ACC112 (cell line): ENCODE results near the gene GPX5.

Experiments used
- H2AFZ ChIP-seq: fragments of 200-600 bp; sonication (generic); one replicate; pipeline ENCODE4 v1.6.0; 2017; ENCODE audit warnings: antibody characterized with exemption, low read length; ENCODE audit not compliant: unreplicated experiment
- H3K27ac ChIP-seq: fragments of 200-600 bp; sonication (generic); 2 replicates; pipeline ENCODE4 v1.5.1; 2014; ENCODE audit warnings: low read depth, mild to moderate bottlenecking, antibody characterized with exemption, low read length, moderate library complexity
- H3K27me3 ChIP-seq: fragments of 200-600 bp; sonication (generic); 2 replicates; pipeline ENCODE4 v1.6.1; 2014; ENCODE audit warnings: mild to moderate bottlenecking, antibody characterized with exemption, low read length, moderate library complexity, mixed read lengths; ENCODE audit not compliant: insufficient read depth
- H3K36me3 ChIP-seq: fragments of 200-600 bp; sonication (generic); 2 replicates; pipeline ENCODE4 v1.6.1; 2016; ENCODE audit warnings: mild to moderate bottlenecking, antibody characterized with exemption, low read length, moderate library complexity, mixed read lengths; ENCODE audit not compliant: insufficient read depth
- H3K4me1 ChIP-seq: fragments of 200-600 bp; sonication (generic); one replicate; pipeline ENCODE4 v1.6.1; 2016; ENCODE audit warnings: low read length, mixed read lengths; ENCODE audit not compliant: insufficient read depth, unreplicated experiment, control insufficient read depth
- H3K4me3 ChIP-seq: fragments of 200-600 bp; sonication (generic); 2 replicates; pipeline ENCODE4 v1.5.1; 2014; ENCODE audit warnings: mild to moderate bottlenecking, low read depth, low read length
- H3K79me2 ChIP-seq: fragments of 200-600 bp; sonication (generic); one replicate; pipeline ENCODE4 v1.6.0; 2016; ENCODE audit warnings: low read length; ENCODE audit not compliant: control insufficient read depth, unreplicated experiment, insufficient read depth

GPX5 gene

DNA sequence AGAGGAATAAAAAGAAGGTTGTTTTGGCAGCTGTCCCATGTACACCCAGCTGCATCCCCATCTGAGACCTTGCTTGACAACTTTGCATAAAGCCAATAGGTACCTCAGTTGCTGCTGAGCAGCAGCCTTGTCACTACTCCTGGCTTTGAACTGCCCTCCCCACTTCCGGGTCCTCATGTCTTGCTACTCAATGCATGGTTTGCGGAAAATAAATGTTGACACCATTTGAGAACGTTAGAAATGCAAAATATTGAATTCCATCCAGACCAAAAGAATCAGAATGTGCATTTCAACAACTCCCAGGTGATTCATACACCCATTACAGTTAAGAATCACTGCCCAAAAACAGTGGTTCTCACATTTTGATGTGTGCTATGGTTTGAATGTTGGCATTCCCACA lies 32.9 kb downstream of the GPX5 start:
- no peaks in the 10 kb centered on the region for H3K36me3 ChIP-seq
- no peaks in the 10 kb centered on the region for H3K79me2 ChIP-seq
- no peaks in the 10 kb centered on the region for H3K4me1 ChIP-seq
- no peak overlapping the region for H3K4me3 ChIP-seq
- no peak overlapping the region for H2AFZ ChIP-seq
- H3K27me3 ChIP-seq, result peaks cover 80% of the 10 kb centered on the region
- H3K27ac ChIP-seq, result no peak overlapping the region

DNA sequence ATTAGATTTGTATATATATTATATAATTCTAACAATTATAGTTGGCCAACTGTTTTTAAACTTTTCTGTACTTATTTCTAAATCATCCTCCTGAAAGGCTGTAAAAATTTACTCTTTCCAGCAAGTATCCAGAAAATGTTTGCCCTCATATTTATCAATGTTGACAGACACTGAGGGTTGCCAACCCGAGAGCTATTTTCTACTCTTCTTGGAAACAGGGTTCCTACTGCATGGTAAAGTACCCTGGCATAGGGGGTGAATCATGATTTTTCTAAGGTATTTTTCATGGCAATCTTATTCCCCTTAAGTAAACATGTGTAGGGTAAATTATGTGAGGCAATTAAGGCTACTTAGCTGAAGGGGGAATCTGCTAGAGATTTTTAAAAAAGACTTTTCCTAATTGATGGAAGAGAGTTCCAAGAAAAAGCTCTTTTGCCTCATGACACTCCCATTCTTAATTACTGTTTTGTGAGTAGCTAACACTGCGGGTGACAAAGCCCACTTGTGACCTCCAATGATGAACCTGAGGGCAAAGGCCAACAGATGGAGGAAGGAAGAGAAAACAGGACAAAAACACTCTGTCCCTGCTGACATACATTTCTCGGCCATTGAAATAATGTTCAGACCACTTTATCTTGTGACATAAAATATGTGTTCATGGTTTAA lies 37.9 kb downstream of the GPX5 start:
- no peak overlapping the region for H3K4me3 ChIP-seq
- no peak overlapping the region for H2AFZ ChIP-seq
- H3K4me1 ChIP-seq, result no peaks in the 10 kb centered on the region
- H3K27me3 ChIP-seq, result peaks cover 84% of the 10 kb centered on the region
- no peaks in the 10 kb centered on the region for H3K36me3 ChIP-seq
- H3K27ac ChIP-seq, result no peak overlapping the region
- no peaks in the 10 kb centered on the region for H3K79me2 ChIP-seq

DNA sequence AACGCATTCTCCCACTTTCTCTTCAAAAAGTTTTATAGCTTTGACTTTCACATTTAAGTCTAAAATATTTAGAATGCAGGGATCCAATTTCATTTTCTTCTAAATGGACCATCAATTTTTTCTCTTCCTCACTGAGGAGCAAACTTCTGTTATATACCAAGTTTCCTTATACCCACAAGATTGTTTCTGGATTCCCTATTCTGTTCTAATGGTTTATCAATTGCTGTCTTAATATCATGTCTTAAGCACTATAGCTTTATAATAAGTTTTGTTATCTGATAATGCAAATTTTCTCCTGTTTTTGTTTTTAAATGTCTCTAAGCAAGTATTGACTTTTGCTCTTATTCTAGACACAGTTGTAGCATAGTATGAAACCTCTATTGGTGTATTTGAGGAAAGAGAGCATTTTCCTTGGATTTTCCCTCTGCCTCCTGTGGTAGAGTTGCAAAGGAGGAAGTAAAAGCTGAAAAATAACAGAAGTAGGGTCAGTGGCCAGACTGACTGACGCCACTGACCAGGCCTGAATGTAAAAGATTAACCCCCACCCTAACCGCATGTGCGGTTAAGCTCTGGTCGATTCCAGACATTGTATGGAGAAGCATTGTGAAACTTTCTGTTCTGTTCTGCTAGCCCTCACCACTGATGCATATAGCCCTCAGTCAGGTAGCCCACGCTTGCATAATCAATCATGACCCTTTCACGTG lies 40.3 kb downstream of the GPX5 start:
- Histone ChIP-seq H3K27ac (no peak overlapping the region), H3K27me3 (peaks cover 84% of the 10 kb centered on the region), H2AFZ (no peak overlapping the region), H3K36me3 (no peaks in the 10 kb centered on the region), H3K79me2 (no peaks in the 10 kb centered on the region), H3K4me3 (no peak overlapping the region), H3K4me1 (no peaks in the 10 kb centered on the region)

DNA sequence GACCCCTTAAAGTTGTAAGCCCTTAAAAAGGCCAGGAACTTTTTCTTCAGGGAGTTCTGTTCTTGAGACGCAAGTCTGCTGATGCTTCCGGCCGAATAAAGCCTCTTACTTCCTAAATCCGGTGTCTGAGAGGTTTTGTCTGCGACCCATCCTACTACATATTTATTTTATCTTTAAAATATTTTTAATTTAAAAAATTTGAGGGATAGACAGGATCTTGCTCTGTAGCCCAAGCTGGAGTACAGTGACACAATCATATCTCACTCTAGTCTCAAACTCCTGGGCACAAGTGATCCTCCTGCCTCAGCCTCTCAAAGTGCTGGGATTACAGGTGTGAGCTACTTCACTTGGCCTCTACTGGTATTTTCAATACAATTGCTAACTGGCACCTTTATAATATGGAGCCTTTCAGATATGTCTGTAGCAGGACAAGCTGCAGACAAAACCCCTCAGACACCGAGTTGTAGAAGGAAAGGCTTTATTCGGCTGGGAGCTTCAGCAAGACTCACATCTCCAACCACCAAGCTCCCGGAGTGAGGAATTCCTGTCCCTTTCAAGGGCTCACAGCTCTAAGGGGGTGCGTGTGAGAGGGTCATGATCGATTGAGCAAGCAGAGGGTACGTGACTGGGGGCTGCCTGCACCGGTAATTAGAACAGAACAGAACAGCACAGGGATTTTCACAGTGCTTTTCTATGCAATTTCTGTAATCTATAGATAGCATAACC lies 41.0 kb downstream of the GPX5 start:
- H2AFZ ChIP-seq, result no peak overlapping the region
- H3K79me2 ChIP-seq, result no peaks in the 10 kb centered on the region
- no peaks in the 10 kb centered on the region for H3K36me3 ChIP-seq
- H3K27me3 ChIP-seq, result peaks cover 79% of the 10 kb centered on the region
- H3K27ac ChIP-seq, result no peak overlapping the region
- no peaks in the 10 kb centered on the region for H3K4me1 ChIP-seq
- H3K4me3 ChIP-seq, result no peak overlapping the region

DNA sequence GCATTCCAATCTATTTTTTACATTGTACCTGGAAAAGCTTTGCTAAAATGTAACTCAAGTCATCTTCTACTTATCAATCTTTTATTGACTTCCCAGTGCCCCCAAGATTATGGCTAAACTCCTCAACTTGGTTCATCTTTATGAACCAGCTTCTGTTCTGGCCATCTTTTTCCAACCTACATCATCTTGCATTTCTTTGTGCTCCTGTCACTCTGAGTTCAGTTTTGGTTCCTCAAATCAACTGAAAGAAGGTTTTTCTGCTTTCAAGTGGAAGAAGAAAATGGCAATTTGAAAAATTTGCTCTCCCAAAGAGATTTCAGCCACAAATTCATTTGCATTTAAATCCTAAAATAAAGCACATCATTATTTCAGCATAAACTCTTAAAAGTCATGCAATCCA lies 41.8 kb downstream of the GPX5 start:
- Histone ChIP-seq H3K27ac (no peak overlapping the region), H3K4me1 (no peaks in the 10 kb centered on the region), H3K36me3 (no peaks in the 10 kb centered on the region), H3K27me3 (peaks cover 76% of the 10 kb centered on the region), H2AFZ (no peak overlapping the region), H3K4me3 (no peak overlapping the region), H3K79me2 (no peaks in the 10 kb centered on the region)

DNA sequence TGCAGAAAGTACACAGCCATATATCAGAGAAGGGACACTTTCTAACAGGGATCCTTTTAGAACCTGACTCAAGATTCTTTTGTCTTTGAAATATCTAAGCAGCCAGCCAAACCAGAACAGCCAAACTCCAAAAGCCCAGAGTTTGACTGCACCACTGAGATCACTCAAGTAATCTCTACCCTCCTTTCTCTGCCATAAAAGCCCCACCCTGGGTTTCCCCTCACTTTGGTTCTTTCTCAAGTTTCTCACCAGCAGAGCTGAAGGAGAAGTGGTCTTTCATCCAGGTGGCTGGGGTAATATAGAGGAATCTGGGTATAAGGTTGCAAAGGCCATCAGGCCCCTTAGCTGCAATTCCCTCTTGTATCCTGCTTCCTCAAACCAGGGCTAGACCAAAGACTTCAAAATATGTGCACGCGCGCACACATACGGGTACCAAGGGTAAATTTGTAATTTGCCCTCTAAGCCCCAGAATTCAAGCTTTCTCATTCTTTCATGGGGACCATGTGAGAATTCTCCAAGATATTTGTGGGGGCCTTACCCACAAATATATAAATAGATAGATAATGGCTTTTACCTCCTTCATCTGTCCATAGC lies 42.9 kb downstream of the GPX5 start:
- no peaks in the 10 kb centered on the region for H3K4me1 ChIP-seq
- no peaks in the 10 kb centered on the region for H3K79me2 ChIP-seq
- peaks cover 68% of the 10 kb centered on the region for H3K27me3 ChIP-seq
- no peak overlapping the region for H3K27ac ChIP-seq
- no peaks in the 10 kb centered on the region for H3K36me3 ChIP-seq
- no peak overlapping the region for H3K4me3 ChIP-seq
- no peak overlapping the region for H2AFZ ChIP-seq

DNA sequence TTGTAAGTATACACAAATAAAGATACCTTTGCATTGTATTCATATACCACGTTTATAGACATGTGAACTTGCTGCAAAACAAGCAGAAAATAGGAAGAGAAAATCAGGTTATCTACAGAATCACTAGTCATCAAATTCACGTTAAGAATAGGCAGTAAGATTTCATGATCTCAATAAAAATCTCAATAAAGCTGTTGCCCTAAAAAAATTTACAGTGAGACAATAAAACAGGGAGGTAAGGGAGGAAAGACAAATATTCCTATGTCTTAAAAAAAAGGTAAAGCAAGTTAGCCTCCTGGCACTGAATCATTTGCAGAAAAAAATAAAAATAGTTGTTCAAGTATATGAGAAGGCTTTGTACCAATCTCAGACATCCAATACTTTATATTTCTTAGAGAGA lies 44.1 kb downstream of the GPX5 start:
- H3K27ac ChIP-seq, result no peak overlapping the region
- no peak overlapping the region for H3K4me3 ChIP-seq
- H3K36me3 ChIP-seq, result no peaks in the 10 kb centered on the region
- no peak overlapping the region for H2AFZ ChIP-seq
- H3K79me2 ChIP-seq, result no peaks in the 10 kb centered on the region
- no peaks in the 10 kb centered on the region for H3K4me1 ChIP-seq
- H3K27me3 ChIP-seq, result peaks cover 61% of the 10 kb centered on the region

DNA sequence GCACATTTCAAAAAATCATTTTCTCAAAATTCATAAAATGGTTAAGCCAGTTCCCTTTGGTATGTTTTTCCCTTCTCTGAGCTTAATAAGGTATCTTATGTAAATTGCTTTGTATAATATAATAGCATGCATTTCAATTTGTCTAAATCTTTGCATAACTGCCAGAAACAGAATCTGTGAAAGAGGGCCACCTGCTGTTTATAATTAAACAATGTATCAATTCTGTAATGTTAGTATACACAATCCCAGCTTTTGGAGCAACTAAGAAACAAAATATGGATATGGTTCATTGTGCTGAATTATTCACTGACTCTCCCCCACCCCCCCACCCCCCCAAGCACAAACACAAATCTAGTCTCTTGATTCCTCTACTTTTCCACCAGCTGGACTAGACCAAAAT lies 54.8 kb downstream of the GPX5 start:
- H3K27me3 ChIP-seq, result no peaks in the 10 kb centered on the region
- H3K4me1 ChIP-seq, result peaks cover 6% of the 10 kb centered on the region
- H3K36me3 ChIP-seq, result no peaks in the 10 kb centered on the region

DNA sequence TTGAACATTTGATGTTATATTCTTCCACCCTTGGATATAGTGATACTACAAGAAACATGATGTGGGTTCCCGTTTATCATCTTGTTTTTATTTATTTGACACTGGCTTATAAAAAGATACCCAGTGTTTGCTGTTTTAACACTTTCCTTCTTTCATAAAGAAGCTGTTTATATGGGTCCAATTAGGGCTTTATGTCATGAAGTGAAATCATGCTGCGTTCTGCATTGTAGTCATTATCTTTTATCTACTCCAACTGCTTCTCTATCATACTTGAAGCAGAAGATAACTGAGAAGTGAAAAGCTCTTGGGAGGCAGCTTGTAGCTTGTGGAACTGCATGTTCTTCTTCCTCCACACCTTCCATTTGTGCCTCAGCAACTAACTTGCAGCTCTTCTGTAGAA lies 57.8 kb downstream of the GPX5 start:
- H3K27me3 ChIP-seq, result no peaks in the 10 kb centered on the region
- H3K27ac ChIP-seq, result no peak overlapping the region
- H3K79me2 ChIP-seq, result no peaks in the 10 kb centered on the region
- H3K4me1 ChIP-seq, result peaks cover 19% of the 10 kb centered on the region
- no peak overlapping the region for H3K4me3 ChIP-seq
- H3K36me3 ChIP-seq, result no peaks in the 10 kb centered on the region
- H2AFZ ChIP-seq, result no peak overlapping the region

More for the DNA sequence above, 54.8 kb downstream of the GPX5 start:
- Histone ChIP-seq H3K27ac (no peak overlapping the region), H2AFZ (no peak overlapping the region), H3K4me3 (no peak overlapping the region), H3K79me2 (no peaks in the 10 kb centered on the region)
